AG09319 (cell line): ENCODE results near the gene STIMATE.

Experiments used
- DNase-seq: peaks from one replicate; pipeline ENCODE4 v3.0.0-alpha.2; 2010; ENCODE audit warnings: low read depth; ENCODE audit errors: extremely low read depth
- CTCF ChIP-seq: IDR thresholded peaks from 2 replicates; pipeline ENCODE4 v1.5.1; 2011; ENCODE audit warnings: low read depth, mild to moderate bottlenecking, inconsistent platforms, low read length, moderate library complexity

The STIMATE gene

GRCh38 chr3:52926554-52926953 lies 29.2 kb upstream of the STIMATE start:
- TF ChIP-seq CTCF = no peak
- DNase-seq = no peak

GRCh38 chr3:52925405-52926313 lies 28.3 kb upstream of the STIMATE start:
- DNase-seq = no peak
- no peak for TF ChIP-seq CTCF

- no peak for TF ChIP-seq CTCF
- no peak for DNase-seq
These were observed 26.6 kb upstream of the STIMATE start for GRCh38 chr3:52923963-52924362.

- DNase-seq = no peak
- TF ChIP-seq CTCF = no peak
These were observed 23.5 kb upstream of the STIMATE start for GRCh38 chr3:52920841-52921240.

GRCh38 chr3:52917044-52917443 lies 19.7 kb upstream of the STIMATE start:
- no peak for TF ChIP-seq CTCF
- DNase-seq = no peak

- no peak for TF ChIP-seq CTCF
- no peak for DNase-seq
These were observed 17.9 kb upstream of the STIMATE start for GRCh38 chr3:52915294-52915693.

- DNase-seq = no peak
- no peak for TF ChIP-seq CTCF
These were observed 15.8 kb upstream of the STIMATE start for GRCh38 chr3:52912885-52913731.
